K562 (cell line): Measurements from ENCODE around the gene TMEM53. TPM values are rescaled to one million over a fixed set of nuclear protein-coding genes. Genes with fewer than 3 reads are reported as not detected.
A peak's percentile ranks its signal among the peaks of the same experiment; 100 is the strongest.

Source experiments
- ERF ChIP-seq: fragments of 450-650 bp; formaldehyde crosslinking; IDR thresholded peaks from 2 replicates; pipeline ENCODE4 v1.4.0; 2020; ENCODE audit warnings: mild to moderate bottlenecking, mixed read lengths
- FOXA1 ChIP-seq: fragments of 450-650 bp; IDR thresholded peaks from 2 replicates; pipeline ENCODE4 v1.6.1; 2016; ENCODE audit warnings: mild to moderate bottlenecking, borderline replicate concordance
- JUND ChIP-seq, 2 experiments: IDR thresholded peaks; 2 replicates in 1 of 2; 3 replicates in 1 of 2; pipeline ENCODE4 v1.6.1; 2011; ENCODE audit warnings: borderline replicate concordance in 2 of 2, low read depth in 2 of 2, low read length in 2 of 2, improper control_type of control experiment in 1 of 2, missing biosample characterization in 1 of 2, missing genetic modification characterization in 1 of 2, missing genetic modification reagents in 1 of 2
- MIER1 ChIP-seq: fragments of 450-650 bp; IDR thresholded peaks from 2 replicates; pipeline ENCODE4 v1.6.1; 2016; ENCODE audit warnings: antibody characterized with exemption, mild to moderate bottlenecking, low read depth
- NONO ChIP-seq, 2 experiments: fragments of 200-400 bp in 1 of 2; fragments of 450-650 bp in 1 of 2; formaldehyde crosslinking in 1 of 2; IDR thresholded peaks; 2 replicates each; pipeline ENCODE4 v1.6.1; 2017; ENCODE audit warnings: low read depth in 2 of 2, mild to moderate bottlenecking in 2 of 2, moderate library complexity in 2 of 2, low read length in 1 of 2
- NR2C2 ChIP-seq, 2 experiments: fragments of 200-800 bp in 1 of 2; sonication (Bioruptor generic) in 1 of 2; sonication (generic) in 1 of 2; formaldehyde crosslinking in 1 of 2; IDR thresholded peaks; 2 replicates each; pipeline versions ENCODE4 v1.6.1 to v1.8.0; 2016 to 2022; ENCODE audit warnings: mild to moderate bottlenecking in 1 of 2, missing compliant biosample characterization in 1 of 2, missing genetic modification characterization in 1 of 2, missing genetic modification reagents in 1 of 2
- POLR2AphosphoS5 ChIP-seq: IDR thresholded peaks from 2 replicates; pipeline ENCODE4 v1.6.1; 2011; ENCODE audit warnings: mild to moderate bottlenecking, low read depth, low read length, moderate library complexity; ENCODE audit not compliant: control insufficient read depth, insufficient read depth
- RBM22 ChIP-seq: fragments of 200-400 bp; formaldehyde crosslinking; IDR thresholded peaks from 2 replicates; pipeline ENCODE4 v1.6.1; 2018; ENCODE audit warnings: low read length, low read depth; ENCODE audit not compliant: poor library complexity, severe bottlenecking
- RFX1 ChIP-seq: fragments of 450-650 bp; IDR thresholded peaks from 2 replicates; pipeline ENCODE4 v1.6.1; 2016; ENCODE audit warnings: mild to moderate bottlenecking, moderate library complexity
- SIRT6 ChIP-seq: IDR thresholded peaks from one replicate; pipeline ENCODE4 v1.6.1; 2012; ENCODE audit warnings: low read depth, mild to moderate bottlenecking, control low read depth, inconsistent platforms, low read length, moderate library complexity
- ZNF354B ChIP-seq: fragments of 250-450 bp; sonication (Bioruptor Pico); IDR thresholded peaks from 2 replicates; pipeline ENCODE4 v1.4.0; 2020
- ZNF589 ChIP-seq: fragments of 200-800 bp; sonication (Bioruptor generic); IDR thresholded peaks from 2 replicates; pipeline ENCODE4 v1.6.1; 2016; ENCODE audit warnings: low read depth, missing genetic modification characterization, missing compliant biosample characterization
- polyA plus RNA-seq, 8 experiments: library from polyadenylated mRNA; depleted of rRNA in 4 of 8; stranded (reverse) in 5 of 8; unstranded in 3 of 8; fragments of >200 nt; fragmentation: Nextera tagmentation in 2 of 8; fragmentation: Illumina TruSeq in 1 of 8; extraction: Ambion mirVana in 2 of 8; extraction: Trizol in 1 of 8; gene quantifications; 2 replicates each; pipeline versions ENCODE4 v1.2.1 to v1.2.3, GENCODE V29; 2011 to 2014; ENCODE audit warnings: inconsistent platforms in 1 of 8, missing spikeins in 1 of 8
- total RNA-seq, 7 experiments: library from RNA; depleted of rRNA in 6 of 7; stranded (reverse); fragments of >200 nt in 6 of 7; fragmentation: Illumina TruSeq in 2 of 7; extraction: Trizol in 2 of 7; gene quantifications; 2 replicates each; pipeline versions ENCODE4 v1.2.1 to v1.2.3, GENCODE V29; 2011 to 2021; ENCODE audit warnings: low replicate concordance in 1 of 7
- TF ChIP-seq, protein P1 (sequence below): sonication (generic); formaldehyde crosslinking; IDR thresholded peaks from 2 replicates; pipeline ENCODE4 v1.8.0; 2022; ENCODE audit warnings: mild to moderate bottlenecking, missing genetic modification reagents
- TF ChIP-seq, protein P2 (sequence below), 2 experiments: IDR thresholded peaks in 1 of 2; conservative IDR thresholded peaks in 1 of 2; 2 replicates each; pipeline ENCODE4 v1.6.1; 2016; ENCODE audit warnings: low read depth in 2 of 2, mild to moderate bottlenecking in 1 of 2, missing compliant biosample characterization in 1 of 2, missing genetic modification characterization in 1 of 2, moderate library complexity in 1 of 2

Gene TMEM53
- total and polyA plus RNA-seq, 9 of the 15 experiments (the other 6 are each of a cell fraction or from before 2014, with no cell fraction given) = 0.23 to 3.7 (median 2.0) TPM

DNA sequence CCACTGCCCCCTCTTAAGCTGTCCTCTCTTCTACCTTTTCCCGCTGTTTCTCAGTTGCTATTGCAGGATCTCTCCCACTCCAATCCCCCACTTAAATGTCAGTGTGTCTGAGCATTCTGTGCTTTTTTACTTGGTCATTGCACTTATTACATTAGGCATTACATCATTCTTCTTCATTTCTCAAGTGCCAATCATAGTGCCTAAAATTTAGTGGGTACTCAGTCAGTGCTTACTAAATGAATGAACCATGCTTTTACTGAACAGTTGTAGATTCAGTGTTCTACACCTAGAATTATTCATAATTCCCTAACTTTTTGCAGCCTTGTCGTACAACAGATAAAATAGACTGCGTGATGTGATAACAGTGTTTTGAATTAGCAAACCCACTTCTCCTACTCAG lies 19.6 kb upstream of the TMEM53 start (continued):
- TF ChIP-seq POLR2AphosphoS5 (no peak), ZNF589 (CRISPR knock-in tag) (peak; percentile 60; the same call in 1 of the 2 replicates), NR2C2 (CRISPR knock-in tag; IDR thresholded peaks at IDR 0.05) (no peak), NR2C2 (tag; IDR thresholded peaks at IDR 0.05) (peak; percentile 26; the same call in 1 of the 2 replicates), RBM22 (no peak), JUND (IDR thresholded peaks at IDR 0.05; ENCODE audit: borderline replicate concordance, low read depth, low read length) (no peak), JUND (tag; IDR thresholded peaks at IDR 0.05; ENCODE audit: borderline replicate concordance, low read depth, low read length) (peak; percentile 24; the same call in 1 of the 3 replicates), RFX1 (no peak), SIRT6 (no peak), MIER1 (no peak), ZNF354B (CRISPR knock-in tag) (no peak), ERF (no peak), FOXA1 (no peak), NONO (IDR thresholded peaks at IDR 0.05; ENCODE audit: low read depth in 2 of 2, low read length in 1 of 2) (no peak)
- TF ChIP-seq, protein P1, sequence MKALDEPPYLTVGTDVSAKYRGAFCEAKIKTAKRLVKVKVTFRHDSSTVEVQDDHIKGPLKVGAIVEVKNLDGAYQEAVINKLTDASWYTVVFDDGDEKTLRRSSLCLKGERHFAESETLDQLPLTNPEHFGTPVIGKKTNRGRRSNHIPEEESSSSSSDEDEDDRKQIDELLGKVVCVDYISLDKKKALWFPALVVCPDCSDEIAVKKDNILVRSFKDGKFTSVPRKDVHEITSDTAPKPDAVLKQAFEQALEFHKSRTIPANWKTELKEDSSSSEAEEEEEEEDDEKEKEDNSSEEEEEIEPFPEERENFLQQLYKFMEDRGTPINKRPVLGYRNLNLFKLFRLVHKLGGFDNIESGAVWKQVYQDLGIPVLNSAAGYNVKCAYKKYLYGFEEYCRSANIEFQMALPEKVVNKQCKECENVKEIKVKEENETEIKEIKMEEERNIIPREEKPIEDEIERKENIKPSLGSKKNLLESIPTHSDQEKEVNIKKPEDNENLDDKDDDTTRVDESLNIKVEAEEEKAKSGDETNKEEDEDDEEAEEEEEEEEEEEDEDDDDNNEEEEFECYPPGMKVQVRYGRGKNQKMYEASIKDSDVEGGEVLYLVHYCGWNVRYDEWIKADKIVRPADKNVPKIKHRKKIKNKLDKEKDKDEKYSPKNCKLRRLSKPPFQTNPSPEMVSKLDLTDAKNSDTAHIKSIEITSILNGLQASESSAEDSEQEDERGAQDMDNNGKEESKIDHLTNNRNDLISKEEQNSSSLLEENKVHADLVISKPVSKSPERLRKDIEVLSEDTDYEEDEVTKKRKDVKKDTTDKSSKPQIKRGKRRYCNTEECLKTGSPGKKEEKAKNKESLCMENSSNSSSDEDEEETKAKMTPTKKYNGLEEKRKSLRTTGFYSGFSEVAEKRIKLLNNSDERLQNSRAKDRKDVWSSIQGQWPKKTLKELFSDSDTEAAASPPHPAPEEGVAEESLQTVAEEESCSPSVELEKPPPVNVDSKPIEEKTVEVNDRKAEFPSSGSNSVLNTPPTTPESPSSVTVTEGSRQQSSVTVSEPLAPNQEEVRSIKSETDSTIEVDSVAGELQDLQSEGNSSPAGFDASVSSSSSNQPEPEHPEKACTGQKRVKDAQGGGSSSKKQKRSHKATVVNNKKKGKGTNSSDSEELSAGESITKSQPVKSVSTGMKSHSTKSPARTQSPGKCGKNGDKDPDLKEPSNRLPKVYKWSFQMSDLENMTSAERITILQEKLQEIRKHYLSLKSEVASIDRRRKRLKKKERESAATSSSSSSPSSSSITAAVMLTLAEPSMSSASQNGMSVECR (CRISPR knock-in tag) = no peak
- TF ChIP-seq, protein P2, sequence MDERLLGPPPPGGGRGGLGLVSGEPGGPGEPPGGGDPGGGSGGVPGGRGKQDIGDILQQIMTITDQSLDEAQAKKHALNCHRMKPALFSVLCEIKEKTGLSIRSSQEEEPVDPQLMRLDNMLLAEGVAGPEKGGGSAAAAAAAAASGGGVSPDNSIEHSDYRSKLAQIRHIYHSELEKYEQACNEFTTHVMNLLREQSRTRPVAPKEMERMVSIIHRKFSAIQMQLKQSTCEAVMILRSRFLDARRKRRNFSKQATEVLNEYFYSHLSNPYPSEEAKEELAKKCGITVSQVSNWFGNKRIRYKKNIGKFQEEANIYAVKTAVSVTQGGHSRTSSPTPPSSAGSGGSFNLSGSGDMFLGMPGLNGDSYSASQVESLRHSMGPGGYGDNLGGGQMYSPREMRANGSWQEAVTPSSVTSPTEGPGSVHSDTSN (CRISPR knock-in tag; IDR thresholded peaks at IDR 0.05; ENCODE audit: low read depth) = no peak
- TF ChIP-seq, protein P2 (tag; conservative IDR thresholded peaks at IDR 0.05; ENCODE audit: low read depth) = peak; percentile 35; the same call in 1 of the 2 replicates
